ENCODE measurements around the gene BTBD2.

- no peak for TF ChIP-seq CSDC2 (CRISPR knock-in tag; IDR thresholded peaks at IDR 0.05)
- TF ChIP-seq ZFP3 (CRISPR knock-in tag; IDR thresholded peaks at IDR 0.05) = no peak
- TF ChIP-seq ZNF8 (CRISPR knock-in tag; IDR thresholded peaks at IDR 0.05) = no peak
- no peak for TF ChIP-seq ZNF70 (CRISPR knock-in tag; IDR thresholded peaks at IDR 0.05)
- TF ChIP-seq PATZ1 (CRISPR knock-in tag; IDR thresholded peaks at IDR 0.05; ENCODE audit: borderline replicate concordance) = no peak
- no peak for TF ChIP-seq SNAI2 (CRISPR knock-in tag; IDR thresholded peaks at IDR 0.05)
- TF ChIP-seq CREB5 (CRISPR knock-in tag; IDR thresholded peaks at IDR 0.05; ENCODE audit: low read depth) = no peak
- TF ChIP-seq ESRRG (CRISPR knock-in tag; IDR thresholded peaks at IDR 0.05) = no peak
Measured at GRCh38 chr19:2033115-2033824, 17.8 kb upstream of the BTBD2 start.
